ENCODE measurements around the gene DNAH7. TPM values are rescaled to one million over a fixed set of nuclear protein-coding genes. Genes with fewer than 3 reads are reported as not detected.
"Not testable (repeated sequence)": the region's sequence is repeated elsewhere in the genome, so short reads cannot be mapped to it uniquely, and the experiment has no call there.

The DNAH7 gene
- total RNA-seq, 1 experiment from 2014 or later = under 0.01 TPM

DNA sequence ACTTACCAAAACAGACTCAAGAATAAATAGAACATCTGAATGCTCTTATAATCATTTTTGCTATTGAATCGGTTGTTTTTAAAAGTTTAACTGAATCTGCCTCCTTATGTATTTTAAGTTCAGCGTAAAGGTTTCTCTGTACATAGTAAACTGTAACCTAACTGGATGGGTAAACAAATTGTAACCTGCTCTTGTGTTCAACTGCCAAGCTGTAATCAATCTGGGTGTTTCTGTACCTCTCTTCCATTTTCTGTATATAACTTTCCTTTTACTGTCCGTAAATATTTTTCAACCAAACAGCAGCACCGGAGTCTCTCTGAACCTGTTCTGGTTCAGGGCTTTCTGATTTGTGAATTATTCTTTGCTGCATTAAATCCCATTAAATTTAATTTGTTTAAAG lies 27.6 kb upstream of the DNAH7 start:
- no peak for DNase-seq
- no peaks in the 10 kb centered on the region for H3K36me3 ChIP-seq (replicated peaks; ENCODE audit: control insufficient read depth, insufficient read depth, low read length)
- H3K27me3 ChIP-seq (ENCODE audit: control insufficient read depth, insufficient read depth, low read length) = no peaks in the 10 kb centered on the region
- H3K4me3 ChIP-seq (ENCODE audit: insufficient read depth, low read depth, low read length) = no peak overlapping the region

DNA sequence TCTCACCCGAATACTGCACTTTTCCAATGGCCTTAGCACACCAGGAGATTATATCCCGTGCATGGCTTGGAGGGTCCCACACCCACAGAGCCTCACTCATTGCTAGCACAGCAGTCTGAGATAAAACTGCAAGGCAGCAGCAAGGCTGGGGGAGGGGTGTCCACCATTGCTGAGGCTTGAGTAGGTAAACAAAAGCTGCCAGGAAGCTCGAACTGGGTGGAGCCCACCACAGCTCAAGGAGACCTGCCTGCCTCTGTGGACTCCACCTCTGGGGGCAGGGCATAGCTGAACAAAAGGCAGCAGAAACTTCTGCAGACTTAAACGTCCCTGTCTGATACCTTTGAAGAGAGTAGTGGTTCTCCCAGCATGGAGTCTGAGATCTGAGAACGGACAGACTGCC lies 20.8 kb upstream of the DNAH7 start:
- H3K27me3 ChIP-seq (ENCODE audit: control insufficient read depth, insufficient read depth, low read length); H3K4me3 ChIP-seq (ENCODE audit: insufficient read depth, low read depth, low read length); DNase-seq; H3K36me3 ChIP-seq (replicated peaks; ENCODE audit: control insufficient read depth, insufficient read depth, low read length): not testable (repeated sequence)

DNA sequence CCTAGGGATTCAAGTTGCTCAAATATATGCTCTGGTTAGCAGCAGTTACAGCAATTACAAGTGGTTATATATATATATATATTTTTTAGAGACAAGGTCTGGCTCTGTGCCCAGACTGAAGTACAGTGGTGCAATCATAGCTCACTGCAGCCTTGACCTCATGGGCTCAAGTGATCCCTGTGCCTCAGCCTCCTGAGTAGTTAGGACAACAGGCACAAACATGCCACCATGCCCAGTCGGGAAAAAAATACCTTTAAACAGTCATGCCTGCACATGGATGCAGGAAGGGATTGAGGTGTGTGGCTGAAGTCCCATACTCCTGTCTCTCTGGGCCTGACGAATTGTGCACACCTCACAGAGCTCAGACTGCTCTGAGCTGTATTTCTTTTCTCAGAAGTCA lies 19.6 kb upstream of the DNAH7 start:
- Histone ChIP-seq H3K4me3 (ENCODE audit: insufficient read depth, low read depth, low read length) (no peak overlapping the region), H3K36me3 (replicated peaks; ENCODE audit: control insufficient read depth, insufficient read depth, low read length) (no peaks in the 10 kb centered on the region), H3K27me3 (ENCODE audit: control insufficient read depth, insufficient read depth, low read length) (no peaks in the 10 kb centered on the region)
- no peak for DNase-seq

DNA sequence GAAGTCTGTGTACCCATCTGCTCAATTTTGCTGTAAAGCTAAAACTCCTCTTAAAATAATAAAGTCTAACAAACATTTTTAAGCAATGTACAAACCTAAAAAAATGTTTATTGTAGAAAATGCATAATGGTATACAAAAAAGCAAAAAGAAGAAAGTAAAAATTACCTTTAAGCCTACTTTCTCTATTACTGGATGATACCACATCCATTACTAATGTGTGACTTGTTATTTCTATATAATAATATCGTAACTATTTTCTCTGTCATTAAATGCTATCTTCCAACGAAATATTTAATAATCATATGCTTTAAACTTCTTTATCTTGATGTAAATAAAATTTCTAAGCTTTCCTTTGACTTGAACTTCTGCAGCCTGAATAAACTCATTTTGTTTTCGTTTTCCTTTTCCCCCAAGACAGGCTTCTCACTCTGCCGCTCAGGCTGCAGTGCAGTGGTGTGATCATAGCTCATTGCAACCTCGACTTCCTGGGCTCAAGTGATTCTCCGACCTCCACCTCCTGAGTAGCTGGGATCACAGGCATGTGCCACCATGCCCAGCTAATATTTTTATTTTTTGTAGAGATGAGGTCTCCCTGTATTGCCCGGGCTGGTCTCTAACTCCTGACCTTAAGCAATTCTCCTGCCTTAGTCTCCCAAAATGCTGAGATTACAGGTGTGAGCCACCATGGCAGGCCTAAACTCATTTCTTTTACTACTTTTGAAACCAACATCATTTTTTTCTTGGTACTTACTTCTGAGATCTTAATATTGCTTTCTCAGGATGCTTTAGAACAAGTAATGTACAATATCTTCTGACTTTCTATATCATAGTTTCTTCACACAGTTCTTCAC lies 18.1 kb upstream of the DNAH7 start:
- no peaks in the 10 kb centered on the region for H3K27me3 ChIP-seq (ENCODE audit: control insufficient read depth, insufficient read depth, low read length)
- no peak overlapping the region for H3K4me3 ChIP-seq (ENCODE audit: insufficient read depth, low read depth, low read length)
- H3K36me3 ChIP-seq (replicated peaks; ENCODE audit: control insufficient read depth, insufficient read depth, low read length) = no peaks in the 10 kb centered on the region
- no peak for DNase-seq

DNA sequence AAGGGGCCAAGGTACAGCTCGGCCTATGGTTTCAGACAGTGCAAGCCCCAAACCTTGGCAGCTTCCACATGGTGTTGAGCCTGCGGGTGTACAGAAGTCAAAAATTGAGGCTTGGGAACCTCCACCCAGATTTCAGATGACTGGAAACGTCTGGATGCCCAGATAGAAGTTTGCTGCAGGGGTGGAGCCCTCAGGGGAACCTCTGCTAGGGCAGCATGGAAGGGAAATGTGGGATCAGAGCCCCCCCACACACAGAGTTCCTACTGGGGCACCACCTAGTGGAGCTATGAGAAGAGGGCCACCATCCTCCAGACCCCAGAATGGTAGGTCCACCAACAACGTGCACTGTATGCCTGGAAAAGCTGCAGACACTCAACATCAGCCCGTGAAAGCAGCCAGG lies 15.0 kb upstream of the DNAH7 start:
- no peak for DNase-seq
- no peaks in the 10 kb centered on the region for H3K36me3 ChIP-seq (replicated peaks; ENCODE audit: control insufficient read depth, insufficient read depth, low read length)
- H3K27me3 ChIP-seq (ENCODE audit: control insufficient read depth, insufficient read depth, low read length) = no peaks in the 10 kb centered on the region
- H3K4me3 ChIP-seq (ENCODE audit: insufficient read depth, low read depth, low read length) = no peak overlapping the region

DNA sequence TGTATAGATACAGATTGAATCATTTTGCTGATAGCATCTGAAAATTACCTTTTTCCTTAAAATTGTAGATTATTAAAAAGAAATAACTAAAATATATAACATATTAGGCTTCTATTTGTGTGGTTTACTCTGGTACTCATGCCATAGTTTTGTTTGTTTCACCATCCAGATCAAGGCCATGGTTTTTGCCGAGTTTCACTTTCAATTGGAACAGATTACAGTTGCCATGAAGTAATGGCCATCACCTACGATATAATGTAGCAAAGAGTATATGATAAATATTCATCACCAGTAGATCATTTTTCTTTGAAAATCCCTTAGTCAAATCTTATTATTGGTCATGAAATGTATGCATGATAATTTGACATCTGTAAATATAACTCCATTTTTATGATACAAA lies 11.9 kb upstream of the DNAH7 start:
- Histone ChIP-seq H3K36me3 (replicated peaks; ENCODE audit: control insufficient read depth, insufficient read depth, low read length) (no peaks in the 10 kb centered on the region), H3K27me3 (ENCODE audit: control insufficient read depth, insufficient read depth, low read length) (no peaks in the 10 kb centered on the region), H3K4me3 (ENCODE audit: insufficient read depth, low read depth, low read length) (no peak overlapping the region)

DNA sequence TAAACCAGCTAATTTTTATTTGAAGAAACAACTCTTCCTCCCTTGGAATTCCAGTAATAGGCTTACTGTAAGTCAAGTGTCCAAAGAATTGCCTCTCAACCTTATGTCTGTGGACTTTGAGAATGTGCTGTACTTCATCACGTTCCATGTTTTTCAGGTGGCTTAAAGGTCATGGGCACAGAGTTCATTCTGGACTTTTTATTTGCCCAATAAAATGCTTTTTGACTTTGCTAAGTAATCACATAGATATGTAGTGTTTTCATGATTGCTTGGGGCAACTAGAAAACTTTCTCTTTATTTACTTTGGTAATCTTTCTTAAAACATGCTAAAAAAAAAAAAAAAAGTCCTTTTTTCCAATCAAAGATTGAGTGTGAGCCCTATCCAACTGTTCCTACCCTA lies 10.4 kb upstream of the DNAH7 start:
- H3K4me3 ChIP-seq (ENCODE audit: insufficient read depth, low read depth, low read length) = no peak overlapping the region
- no peaks in the 10 kb centered on the region for H3K36me3 ChIP-seq (replicated peaks; ENCODE audit: control insufficient read depth, insufficient read depth, low read length)
- DNase-seq = no peak
- no peaks in the 10 kb centered on the region for H3K27me3 ChIP-seq (ENCODE audit: control insufficient read depth, insufficient read depth, low read length)

More for the DNA sequence above, 11.9 kb upstream of the DNAH7 start:
- DNase-seq = no peak

DNA sequence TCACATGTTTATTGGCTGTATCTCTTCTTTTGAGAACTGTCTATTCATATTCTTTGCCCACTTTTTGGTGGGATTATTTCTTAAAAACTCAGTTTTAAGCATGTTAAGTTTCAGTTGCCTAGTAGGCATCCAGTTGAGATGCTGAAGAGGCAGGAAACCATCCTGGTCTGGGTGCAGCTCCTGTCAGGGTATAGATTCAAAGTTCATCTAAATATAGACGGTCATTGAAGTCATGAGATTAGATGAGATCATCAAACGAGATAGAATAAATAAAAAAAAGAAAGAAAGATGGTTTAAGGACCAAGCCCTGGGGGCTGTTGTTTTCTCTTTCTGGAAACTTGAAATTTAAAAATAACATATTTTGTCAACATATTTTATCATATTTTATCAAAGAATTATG lies 9.2 kb upstream of the DNAH7 start:
- H3K36me3 ChIP-seq (replicated peaks; ENCODE audit: control insufficient read depth, insufficient read depth, low read length) = no peaks in the 10 kb centered on the region
- DNase-seq = no peak
- no peaks in the 10 kb centered on the region for H3K27me3 ChIP-seq (ENCODE audit: control insufficient read depth, insufficient read depth, low read length)
- H3K4me3 ChIP-seq (ENCODE audit: insufficient read depth, low read depth, low read length) = no peak overlapping the region

DNA sequence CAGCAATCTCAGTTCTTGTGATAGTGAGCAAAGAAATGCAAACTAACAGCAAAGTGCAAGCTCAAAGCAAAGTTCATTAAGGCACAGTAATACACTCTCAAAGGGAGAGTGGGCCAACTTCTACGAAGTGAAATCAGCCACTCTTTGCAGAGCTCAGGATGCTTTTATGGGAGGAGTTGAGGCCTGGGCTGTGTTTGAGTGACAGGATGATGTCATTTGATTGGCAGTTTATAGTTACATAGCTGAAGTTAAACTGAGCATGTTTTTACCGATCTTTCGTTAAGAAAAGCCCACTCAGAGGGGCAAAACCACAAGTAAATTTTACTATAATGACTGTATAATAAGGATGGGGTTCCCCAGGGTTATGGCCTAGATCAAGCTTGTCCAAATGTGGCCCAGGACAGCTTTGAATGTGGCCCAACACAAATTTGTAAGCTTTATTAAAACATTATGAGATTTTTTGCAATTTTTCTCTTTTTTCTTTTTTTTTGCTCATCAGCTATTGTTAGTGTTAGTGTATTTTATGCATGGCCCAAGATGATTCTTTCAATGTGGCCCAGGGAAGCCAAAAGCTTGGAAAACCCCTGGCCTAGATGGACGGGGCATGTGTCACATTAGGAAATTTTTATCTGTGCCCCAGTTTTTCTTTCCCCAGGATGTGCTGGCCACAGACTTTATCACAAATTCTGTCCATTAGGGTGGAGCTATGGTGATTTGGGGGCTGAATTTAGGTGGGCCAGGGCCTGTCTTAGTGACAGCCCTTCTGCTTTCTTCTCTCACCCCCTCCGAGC lies 8.3 kb upstream of the DNAH7 start:
- Histone ChIP-seq H3K4me3 (ENCODE audit: insufficient read depth, low read depth, low read length) (no peak overlapping the region), H3K36me3 (replicated peaks; ENCODE audit: control insufficient read depth, insufficient read depth, low read length) (no peaks in the 10 kb centered on the region), H3K27me3 (ENCODE audit: control insufficient read depth, insufficient read depth, low read length) (no peaks in the 10 kb centered on the region)
- DNase-seq = no peak

DNA sequence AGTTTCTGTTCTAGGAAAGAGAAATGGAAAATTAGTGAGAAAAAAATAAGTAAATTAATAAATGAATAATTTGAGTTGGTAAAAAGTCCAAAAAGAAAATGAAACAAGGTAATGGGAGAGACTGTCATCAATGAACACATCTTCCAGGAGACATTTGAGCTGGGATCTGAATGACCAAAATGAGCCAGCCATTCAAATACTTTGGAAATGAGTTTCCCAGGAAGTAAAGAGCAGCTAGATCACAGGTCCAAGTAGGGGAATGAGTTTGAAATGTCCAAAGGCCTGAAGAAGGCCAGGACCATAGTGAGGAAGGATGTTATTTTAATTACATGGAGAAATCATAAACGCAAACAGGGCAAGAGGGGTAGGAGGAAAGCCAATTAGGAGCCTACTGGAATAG lies 6.6 kb upstream of the DNAH7 start:
- H3K27me3 ChIP-seq (ENCODE audit: control insufficient read depth, insufficient read depth, low read length) = no peaks in the 10 kb centered on the region
- DNase-seq = no peak
- no peaks in the 10 kb centered on the region for H3K36me3 ChIP-seq (replicated peaks; ENCODE audit: control insufficient read depth, insufficient read depth, low read length)
- no peak overlapping the region for H3K4me3 ChIP-seq (ENCODE audit: insufficient read depth, low read depth, low read length)

DNA sequence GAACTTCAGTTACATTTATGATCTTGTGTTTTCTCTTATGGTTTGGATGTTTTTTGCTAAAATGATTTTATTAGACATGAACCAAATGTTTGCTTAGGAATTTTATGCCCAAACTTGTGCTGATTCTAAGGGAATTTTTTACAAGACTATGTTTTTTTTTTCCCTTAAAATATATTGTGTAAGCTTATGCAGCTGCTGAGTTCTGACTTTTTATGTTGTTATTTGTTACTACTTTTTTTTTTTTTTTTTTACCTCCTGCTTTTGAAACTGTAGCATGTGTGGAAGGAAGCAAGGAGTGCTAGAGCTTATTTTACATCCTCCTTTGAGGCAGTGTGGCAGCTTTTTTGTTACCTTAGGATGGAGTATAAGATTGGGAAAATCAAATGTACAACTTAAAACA lies 6.0 kb upstream of the DNAH7 start:
- Histone ChIP-seq H3K27me3 (ENCODE audit: control insufficient read depth, insufficient read depth, low read length) (no peaks in the 10 kb centered on the region), H3K36me3 (replicated peaks; ENCODE audit: control insufficient read depth, insufficient read depth, low read length) (no peaks in the 10 kb centered on the region), H3K4me3 (ENCODE audit: insufficient read depth, low read depth, low read length) (no peak overlapping the region)
- no peak for DNase-seq

DNA sequence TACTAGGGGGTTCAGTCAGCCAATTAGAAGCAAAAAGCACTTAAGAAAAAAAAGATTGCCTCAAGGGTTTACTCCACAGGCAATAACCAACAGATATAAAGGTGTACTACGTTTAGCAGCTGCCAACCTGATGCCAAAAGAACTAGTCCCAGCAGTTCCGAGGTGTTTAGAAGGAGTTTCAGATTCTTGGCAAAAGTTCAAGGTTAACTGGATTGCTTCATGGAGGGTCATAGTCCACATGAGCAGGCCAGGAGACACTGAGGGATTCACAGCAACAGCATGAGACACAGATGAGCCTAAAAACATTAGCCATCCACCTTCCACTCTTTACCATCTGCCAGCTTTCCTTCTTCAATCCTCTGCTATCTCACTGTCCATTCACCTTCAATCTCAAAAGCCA lies 4.9 kb upstream of the DNAH7 start:
- Histone ChIP-seq H3K27me3 (ENCODE audit: control insufficient read depth, insufficient read depth, low read length) (no peaks in the 10 kb centered on the region), H3K36me3 (replicated peaks; ENCODE audit: control insufficient read depth, insufficient read depth, low read length) (no peaks in the 10 kb centered on the region), H3K4me3 (ENCODE audit: insufficient read depth, low read depth, low read length) (no peak overlapping the region)
- no peak for DNase-seq

DNA sequence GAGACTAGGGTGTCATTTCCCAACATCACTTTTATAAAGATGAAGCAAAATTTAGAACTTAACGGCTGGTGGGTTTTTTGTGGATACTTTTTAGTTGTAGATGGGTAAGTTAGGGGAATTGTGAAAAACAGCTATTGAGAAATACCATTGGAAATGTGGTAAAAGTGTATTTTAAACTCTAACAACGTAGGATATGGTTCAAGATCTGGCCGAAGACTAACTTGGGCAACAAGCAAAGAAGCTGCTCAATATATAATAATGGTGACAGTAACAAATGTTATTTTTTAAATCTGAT lies 1.6 kb downstream of the DNAH7 start:
- Histone ChIP-seq H3K4me3 (ENCODE audit: insufficient read depth, low read depth, low read length) (no peak overlapping the region), H3K36me3 (replicated peaks; ENCODE audit: control insufficient read depth, insufficient read depth, low read length) (no peaks in the 10 kb centered on the region), H3K27me3 (ENCODE audit: control insufficient read depth, insufficient read depth, low read length) (no peaks in the 10 kb centered on the region)
- DNase-seq = no peak

DNA sequence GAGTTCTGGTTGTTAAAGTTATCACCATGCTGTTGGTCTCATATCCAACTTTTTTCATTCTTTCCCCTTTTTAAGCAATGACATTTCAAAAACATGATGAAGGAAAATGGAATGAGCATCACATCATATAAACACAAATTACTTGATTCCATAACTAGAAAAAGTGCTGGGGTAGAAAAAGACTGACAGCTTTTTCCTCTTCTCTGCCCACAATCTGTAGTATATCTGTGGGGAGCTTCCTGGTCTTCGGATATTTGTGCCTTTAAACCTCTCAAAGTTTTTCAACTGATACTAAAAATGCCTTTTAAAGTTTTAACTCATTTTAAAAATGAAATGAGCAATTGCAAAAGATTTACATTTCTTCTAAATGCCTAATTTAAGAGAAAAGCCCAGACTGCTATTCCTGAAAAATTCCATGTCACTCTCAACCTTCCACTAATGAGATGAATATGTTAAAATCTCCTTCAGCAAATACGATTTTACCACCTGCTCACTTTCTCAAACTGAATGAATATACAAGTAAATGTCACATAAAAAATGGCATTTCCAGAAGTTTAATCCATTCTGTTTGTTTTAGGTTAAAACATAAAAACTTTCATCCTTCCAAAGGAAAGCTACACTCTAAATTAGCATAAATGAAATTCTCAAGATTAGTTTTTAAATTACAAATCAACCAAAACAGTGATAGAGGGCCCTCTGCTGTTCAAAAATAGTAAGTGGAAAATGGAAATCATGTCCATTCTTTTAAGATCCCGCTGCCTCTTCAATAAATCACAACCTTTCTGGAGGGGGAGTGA lies 2.1 kb downstream of the DNAH7 start:
- peak; percentile 44 for DNase-seq
- Histone ChIP-seq H3K36me3 (replicated peaks; ENCODE audit: control insufficient read depth, insufficient read depth, low read length) (no peaks in the 10 kb centered on the region), H3K4me3 (ENCODE audit: insufficient read depth, low read depth, low read length) (no peak overlapping the region), H3K27me3 (ENCODE audit: control insufficient read depth, insufficient read depth, low read length) (no peaks in the 10 kb centered on the region)

DNA sequence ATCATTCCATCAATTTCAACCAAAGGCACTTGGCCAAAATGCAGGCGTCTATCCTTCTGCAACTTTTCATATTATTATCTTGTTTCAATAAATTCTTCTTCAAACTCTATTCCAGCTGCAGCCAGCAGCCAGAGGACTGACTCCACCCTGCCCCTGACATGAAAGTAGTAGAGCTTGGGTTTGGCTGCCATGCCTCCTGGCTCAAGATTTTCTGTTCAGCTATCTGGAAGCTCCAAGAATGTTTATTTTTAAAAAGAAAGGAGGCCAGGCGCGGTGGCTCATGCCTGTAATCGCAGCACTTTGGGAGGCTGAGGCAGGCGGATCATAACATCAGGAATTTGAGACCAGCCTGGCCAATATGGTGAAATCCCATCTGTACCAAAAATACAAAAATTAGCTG lies 4.9 kb downstream of the DNAH7 start:
- DNase-seq = no peak

More for the DNA sequence above, 4.9 kb downstream of the DNAH7 start:
- Histone ChIP-seq H3K4me3 (ENCODE audit: insufficient read depth, low read depth, low read length) (no peak overlapping the region), H3K36me3 (replicated peaks; ENCODE audit: control insufficient read depth, insufficient read depth, low read length) (no peaks in the 10 kb centered on the region), H3K27me3 (ENCODE audit: control insufficient read depth, insufficient read depth, low read length) (no peaks in the 10 kb centered on the region)
